ENCODE measurements around the gene NOTCH4. TPM values are rescaled to one million over a fixed set of nuclear protein-coding genes. Genes with fewer than 3 reads are reported as not detected.

NOTCH4 gene
- total RNA-seq, 1 experiment from 2014 or later: 2.3 TPM

GRCh38 chr6:32190054-32190851, 33.6 kb downstream of the NOTCH4 start, which contains the start of gene PBX2:
TSS of gene PBX2 (minus strand) at chr6:32190202. CDS start at chr6:32189915, 287 bp downstream.
- Mint-ChIP-seq H3K27ac (peak within 1 kb of the TSS; percentile 94 to 98 (median 97)), H3K4me1 (peaks cover 55 to 67% of the 10 kb centered on the region in 2 experiments), H3K27me3 (ENCODE audit: low read depth) (no peaks in the 10 kb centered on the region), H3K36me3 (ENCODE audit: insufficient read depth in 1 of 3, low read depth in 3 of 3) (peaks cover 12 to 36% (median 34%) of the 10 kb centered on the region in 3 experiments; a peak in 6 of 7 replicates), H3K9me3 (no peaks in the 10 kb centered on the region; a peak in 1 of 5 replicates), H3K4me3 (peak within 1 kb of the TSS; percentile 76 to 90)
- Histone ChIP-seq H4K91ac (ENCODE audit: insufficient read length, low read depth, low read length) (no peak within 1 kb of the TSS), H2AK5ac (ENCODE audit: insufficient read length, low read length) (no peak within 1 kb of the TSS), H3K27me3 (ENCODE audit: insufficient read depth, low read length) (no peaks in the 10 kb centered on the region), H2AFZ (ENCODE audit: low read length) (no peak within 1 kb of the TSS), H3K23me2 (ENCODE audit: insufficient read length, low read depth, low read length, poor library complexity, severe bottlenecking) (peaks cover 12% of the 10 kb centered on the region), H3K79me2 (ENCODE audit: insufficient read depth, low read length) (no peaks in the 10 kb centered on the region), H2BK12ac (ENCODE audit: insufficient read length, low read depth, low read length) (peak within 1 kb of the TSS; percentile 38), H3K56ac (ENCODE audit: insufficient read length, low read depth, low read length) (no peak within 1 kb of the TSS), H3K14ac (ENCODE audit: insufficient read depth, low read length) (no peak within 1 kb of the TSS; the same call in 1 of the 2 replicates), H2BK20ac (ENCODE audit: low read depth, low read length, poor library complexity, severe bottlenecking) (no peak within 1 kb of the TSS), H3K4me2 (ENCODE audit: insufficient read depth, insufficient read length, low read length) (peak within 1 kb of the TSS; percentile 72), H4K8ac (replicated peaks; ENCODE audit: insufficient read length, low read depth, low read length) (no peak within 1 kb of the TSS), H2BK120ac (ENCODE audit: low read depth, low read length, poor library complexity, severe bottlenecking) (no peak within 1 kb of the TSS), H3T11ph (ENCODE audit: low read length) (no peak within 1 kb of the TSS), H3K79me1 (ENCODE audit: insufficient read depth, low read depth, low read length, poor library complexity, severe bottlenecking) (no peaks in the 10 kb centered on the region), H3K4ac (ENCODE audit: low read depth, low read length) (no peak within 1 kb of the TSS), H3K23ac (ENCODE audit: insufficient read length, low read depth, low read length) (no peak within 1 kb of the TSS), H3K9me3 (ENCODE audit: control insufficient read depth, low read depth, low read length) (no peaks in the 10 kb centered on the region), H3K27ac (ENCODE audit: insufficient read length, low read depth, low read length) (no peak within 1 kb of the TSS), H3K9ac (ENCODE audit: extremely low read depth, insufficient read length, low read length) (peak within 1 kb of the TSS; percentile 56), H3K18ac (ENCODE audit: insufficient read length, low read depth, low read length) (peak within 1 kb of the TSS; percentile 15), H4K20me1 (ENCODE audit: control insufficient read depth, insufficient read depth, insufficient read length) (no peaks in the 10 kb centered on the region), H4K5ac (ENCODE audit: insufficient read length, low read depth, low read length) (no peak within 1 kb of the TSS), H2BK15ac (ENCODE audit: low read depth, low read length) (no peak within 1 kb of the TSS), H3K4me1 (ENCODE audit: insufficient read depth, low read length) (peaks cover 7% of the 10 kb centered on the region), H2BK5ac (ENCODE audit: insufficient read length, low read length) (no peak within 1 kb of the TSS)
- peak; percentile 88 for DNase-seq
- TF ChIP-seq CTCF (conservative IDR thresholded peaks at IDR 0.05): no peak
- WGBS (ENCODE audit: extremely low coverage, insufficient read length, low lambda C conversion rate): no CpG with 5 or more reads among the region's 23 CpGs

Data from H9 (cell line).